Adipocyte (in vitro differentiated cells): ENCODE measurements around the gene RELB.
A peak's percentile ranks its signal among the peaks of the same experiment; 100 is the strongest.
"Not testable (repeated sequence)": the region's sequence is repeated elsewhere in the genome, so short reads cannot be mapped to it uniquely, and the experiment has no call there.

Experiments
- DNase-seq: peaks from one replicate; pipeline ENCODE4 v3.0.0-alpha.2; 2015; ENCODE audit warnings: low read depth
- H3K27me3 ChIP-seq: replicated peaks from 2 replicates; pipeline ENCODE4 v1.7.0; 2013; ENCODE audit warnings: mild to moderate bottlenecking, low read length, moderate library complexity; ENCODE audit not compliant: control insufficient read depth, insufficient read depth
- H3K36me3 ChIP-seq: 2 replicates; pipeline ENCODE4 v1.7.0; 2013; ENCODE audit warnings: low read length, mild to moderate bottlenecking, moderate library complexity; ENCODE audit not compliant: control insufficient read depth, insufficient read depth, severe bottlenecking
- H3K4me1 ChIP-seq: 2 replicates; pipeline ENCODE4 v1.7.0; 2013; ENCODE audit warnings: mild to moderate bottlenecking, low read length, moderate library complexity; ENCODE audit not compliant: control insufficient read depth, insufficient read depth
- H3K4me3 ChIP-seq: 2 replicates; pipeline ENCODE4 v1.7.0; 2013; ENCODE audit warnings: mild to moderate bottlenecking, low read length, moderate library complexity
- H3K9ac ChIP-seq: 2 replicates; pipeline ENCODE4 v1.7.0; 2013; ENCODE audit warnings: mild to moderate bottlenecking, low read length, moderate library complexity
- H3K9me3 ChIP-seq: 2 replicates; pipeline ENCODE4 v1.7.0; 2013; ENCODE audit warnings: mild to moderate bottlenecking, low read length, moderate library complexity; ENCODE audit not compliant: control insufficient read depth

Gene RELB

DNA sequence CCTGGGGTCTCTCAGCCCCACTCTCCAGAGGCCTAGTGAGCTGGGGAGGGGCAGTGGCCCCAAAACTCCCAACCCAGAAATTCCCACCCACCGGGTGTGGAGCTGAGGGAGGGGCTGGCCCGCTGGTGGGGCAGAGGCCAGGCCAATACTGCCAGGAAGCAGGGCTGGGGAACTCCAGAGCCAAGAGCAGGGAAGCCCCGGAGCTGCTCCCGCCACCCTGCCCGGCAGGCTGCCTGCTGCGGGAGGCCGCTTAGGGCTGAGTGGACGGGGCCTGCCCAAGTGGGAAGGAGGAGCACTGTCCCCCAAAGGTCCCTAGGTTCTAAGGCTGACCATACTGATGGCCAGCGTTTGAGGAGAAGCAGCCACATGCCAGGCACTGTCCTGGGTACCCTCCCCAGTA, 13.0 kb upstream of the RELB start:
- no peak overlapping the region for H3K9ac ChIP-seq
- H3K27me3 ChIP-seq: no peaks in the 10 kb centered on the region
- peaks cover 9% of the 10 kb centered on the region for H3K4me1 ChIP-seq
- peaks cover 83% of the 10 kb centered on the region for H3K36me3 ChIP-seq
- no peak for DNase-seq
- H3K4me3 ChIP-seq: no peak overlapping the region
- no peaks in the 10 kb centered on the region for H3K9me3 ChIP-seq

DNA sequence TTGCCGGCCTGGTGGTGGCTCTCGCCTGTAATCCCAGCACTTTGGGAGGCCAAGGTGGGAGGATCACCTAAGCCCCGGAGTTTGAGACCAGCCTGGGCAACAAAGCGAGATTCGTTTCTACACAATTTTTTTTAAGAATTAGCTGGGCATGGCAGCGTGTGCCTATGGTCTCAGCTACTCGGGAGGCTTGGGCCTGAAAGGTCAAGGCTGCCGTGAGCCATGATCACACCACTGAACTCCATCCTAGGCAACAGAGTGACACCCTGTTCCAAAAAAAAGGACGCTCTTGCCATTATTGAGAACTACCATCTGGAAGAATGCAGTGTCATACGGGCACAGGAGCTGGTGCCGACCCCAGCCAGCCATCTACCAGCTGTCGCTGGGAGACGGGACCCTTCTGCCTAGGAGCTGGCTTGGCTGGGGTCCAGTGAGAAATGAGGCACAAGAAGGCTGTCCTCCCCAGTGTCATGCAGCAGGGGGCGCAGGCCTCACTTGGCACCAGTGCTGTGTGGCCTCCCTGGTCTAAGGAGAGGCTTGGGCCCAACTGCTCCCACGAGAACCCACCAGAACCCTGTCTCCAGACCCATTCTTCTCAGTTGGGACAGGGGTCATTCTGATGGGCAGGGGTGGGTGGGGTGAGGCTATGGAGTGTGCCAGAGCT, 12.2 kb upstream of the RELB start:
- Histone ChIP-seq H3K27me3 (no peaks in the 10 kb centered on the region), H3K4me1 (peaks cover 9% of the 10 kb centered on the region), H3K4me3 (no peak overlapping the region), H3K9ac (no peak overlapping the region), H3K36me3 (peaks cover 82% of the 10 kb centered on the region), H3K9me3 (no peaks in the 10 kb centered on the region)
- peak; percentile 83 for DNase-seq

DNA sequence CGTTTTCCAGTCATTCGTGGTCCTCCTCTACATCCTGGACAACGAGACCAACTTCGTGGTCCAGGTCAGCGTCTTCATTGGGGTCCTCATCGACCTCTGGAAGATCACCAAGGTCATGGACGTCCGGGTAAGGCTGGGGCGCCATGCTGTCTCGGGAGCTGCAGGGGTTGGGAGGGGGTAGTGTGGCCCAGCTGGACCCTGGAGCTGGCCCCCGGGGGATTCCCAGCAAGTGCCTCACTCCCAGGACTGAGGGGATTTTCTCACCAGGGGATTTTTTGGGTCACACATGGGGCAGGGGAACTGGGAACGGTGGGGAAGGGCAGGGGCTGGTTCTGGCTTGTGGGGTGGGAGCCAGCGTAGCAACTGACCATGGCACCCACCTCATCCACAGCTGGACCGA, 10.8 kb upstream of the RELB start:
- Histone ChIP-seq H3K36me3 (peaks cover 67% of the 10 kb centered on the region), H3K4me1 (peaks cover 9% of the 10 kb centered on the region), H3K27me3 (no peaks in the 10 kb centered on the region), H3K9ac (no peak overlapping the region), H3K4me3 (no peak overlapping the region), H3K9me3 (no peaks in the 10 kb centered on the region)
- DNase-seq: no peak

DNA sequence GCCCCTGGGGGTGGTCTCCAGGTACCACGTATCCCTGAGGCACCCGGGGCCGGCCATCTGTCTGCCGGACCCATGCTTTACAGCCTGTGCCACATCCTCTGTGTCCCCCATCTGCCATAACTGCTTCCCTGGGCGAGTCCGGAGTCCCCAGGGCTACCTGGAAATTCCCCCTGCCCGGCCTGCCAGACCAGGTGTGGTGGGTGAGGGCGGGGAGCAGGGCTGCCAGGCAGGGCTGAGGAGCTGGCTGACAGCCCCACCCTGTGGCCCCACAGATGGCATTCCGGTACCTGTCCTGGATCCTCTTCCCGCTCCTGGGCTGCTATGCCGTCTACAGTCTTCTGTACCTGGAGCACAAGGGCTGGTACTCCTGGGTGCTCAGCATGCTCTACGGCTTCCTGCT, 10.3 kb upstream of the RELB start:
- Histone ChIP-seq H3K4me1 (peaks cover 9% of the 10 kb centered on the region), H3K4me3 (no peak overlapping the region), H3K9ac (no peak overlapping the region), H3K36me3 (peaks cover 62% of the 10 kb centered on the region), H3K9me3 (no peaks in the 10 kb centered on the region), H3K27me3 (no peaks in the 10 kb centered on the region)
- DNase-seq: no peak

DNA sequence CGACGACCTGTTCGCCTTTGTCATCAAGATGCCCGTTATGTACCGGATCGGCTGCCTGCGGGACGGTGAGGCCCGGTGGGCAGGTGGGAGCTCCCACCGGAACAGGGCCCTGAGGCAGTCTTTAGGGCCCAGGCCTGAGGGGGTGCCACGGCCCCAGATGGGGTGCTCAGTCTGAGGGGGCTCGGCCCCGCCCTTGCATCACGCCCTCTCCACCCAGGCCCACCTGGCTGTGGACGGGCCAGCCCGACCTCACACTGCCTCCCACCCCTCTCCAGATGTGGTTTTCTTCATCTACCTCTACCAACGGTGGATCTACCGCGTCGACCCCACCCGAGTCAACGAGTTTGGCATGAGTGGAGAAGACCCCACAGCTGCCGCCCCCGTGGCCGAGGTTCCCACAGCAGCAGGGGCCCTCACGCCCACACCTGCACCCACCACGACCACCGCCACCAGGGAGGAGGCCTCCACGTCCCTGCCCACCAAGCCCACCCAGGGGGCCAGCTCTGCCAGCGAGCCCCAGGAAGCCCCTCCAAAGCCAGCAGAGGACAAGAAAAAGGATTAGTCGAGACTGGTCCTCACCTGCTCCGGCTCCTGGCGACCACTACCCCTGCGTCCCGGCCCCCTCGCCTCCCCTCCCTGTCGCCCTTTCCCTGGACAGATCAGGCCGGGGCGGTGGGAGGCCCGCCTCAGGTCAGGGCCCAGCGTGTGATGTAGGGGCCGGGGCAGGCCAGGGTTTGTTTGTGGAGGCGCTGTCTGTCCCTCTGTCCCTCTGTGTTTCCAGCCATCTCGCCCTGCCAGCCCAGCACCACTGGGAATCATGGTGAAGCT, 8.7 kb upstream of the RELB start:
- Histone ChIP-seq H3K27me3 (no peaks in the 10 kb centered on the region), H3K9ac (no peak overlapping the region), H3K4me3 (no peak overlapping the region), H3K4me1 (peaks cover 4% of the 10 kb centered on the region), H3K36me3 (peaks cover 46% of the 10 kb centered on the region), H3K9me3 (no peaks in the 10 kb centered on the region)
- no peak for DNase-seq

DNA sequence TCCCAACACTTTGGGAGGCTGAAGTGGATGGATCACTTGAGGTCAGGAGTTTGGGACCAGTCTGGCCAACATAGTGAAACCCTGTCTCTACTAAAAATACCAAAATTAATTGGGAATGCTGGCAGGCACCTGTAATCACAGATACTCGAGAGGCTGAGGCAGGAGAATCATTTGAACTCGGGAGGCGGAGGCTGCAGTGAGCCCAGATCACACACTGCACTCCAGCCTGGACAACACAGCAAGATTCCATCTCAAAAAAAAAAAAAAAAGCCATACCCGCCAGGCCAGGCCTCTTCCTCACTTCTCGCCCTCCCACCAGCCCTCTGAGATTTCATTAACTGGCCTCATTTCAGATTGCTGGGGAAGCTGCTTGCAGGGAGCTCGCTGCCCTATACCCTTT, 7.7 kb upstream of the RELB start:
- peaks cover 2% of the 10 kb centered on the region for H3K4me1 ChIP-seq
- H3K4me3 ChIP-seq: no peak overlapping the region
- H3K36me3 ChIP-seq: peaks cover 38% of the 10 kb centered on the region
- H3K9me3 ChIP-seq: no peaks in the 10 kb centered on the region
- H3K9ac ChIP-seq: no peak overlapping the region
- no peaks in the 10 kb centered on the region for H3K27me3 ChIP-seq
- no peak for DNase-seq

DNA sequence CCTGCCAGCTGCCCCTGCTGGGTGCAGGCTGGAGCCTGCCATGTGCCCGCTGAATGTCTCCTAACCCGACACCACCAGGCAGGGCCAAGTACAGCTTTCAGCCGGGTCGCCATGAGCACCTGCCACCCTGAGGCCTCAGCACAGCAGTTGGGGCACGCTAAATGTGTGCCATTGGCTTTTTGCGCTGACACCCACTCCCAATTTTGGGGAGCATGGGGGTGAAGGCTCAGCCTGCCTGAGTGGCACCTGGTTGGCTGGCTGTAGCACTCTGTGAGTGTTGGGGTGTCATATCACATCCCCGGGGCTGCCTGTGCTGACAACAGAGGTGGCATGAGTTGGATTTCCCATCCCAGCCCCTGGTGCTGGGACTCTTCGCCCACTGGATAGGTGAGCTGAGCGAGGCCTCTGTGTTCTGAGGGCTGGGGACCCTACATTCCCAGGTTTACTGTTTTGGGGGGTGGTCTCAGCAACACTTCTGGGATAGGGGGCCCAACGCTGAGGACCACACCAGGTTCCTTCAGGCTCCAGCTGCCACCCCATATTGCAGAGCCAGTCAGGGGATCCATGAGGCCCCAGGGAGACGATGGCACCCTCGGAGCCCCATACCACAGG, 7.2 kb upstream of the RELB start:
- H3K27me3 ChIP-seq: no peaks in the 10 kb centered on the region
- H3K4me3 ChIP-seq: no peak overlapping the region
- peaks cover 34% of the 10 kb centered on the region for H3K36me3 ChIP-seq
- no peak for DNase-seq
- H3K9me3 ChIP-seq: no peaks in the 10 kb centered on the region
- no peak overlapping the region for H3K9ac ChIP-seq
- no peaks in the 10 kb centered on the region for H3K4me1 ChIP-seq

DNA sequence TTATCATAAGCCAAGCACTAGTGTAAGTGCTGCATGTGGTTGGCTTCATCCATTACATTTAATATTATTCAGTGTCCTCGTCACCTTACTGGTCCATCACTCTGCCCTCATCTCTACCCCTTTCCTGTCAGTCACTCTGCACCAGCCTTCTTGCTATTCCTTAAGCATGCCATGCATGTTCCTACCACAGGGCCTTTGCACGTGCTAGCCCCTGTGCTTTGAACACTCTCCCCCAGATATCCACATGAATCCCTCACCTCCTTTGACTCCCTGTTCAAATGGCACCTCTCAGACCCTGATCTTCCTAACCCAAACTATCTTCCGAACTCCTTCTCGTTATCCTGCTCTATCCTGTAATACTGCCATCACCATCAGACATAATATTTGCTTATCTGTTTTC, 3.2 kb upstream of the RELB start:
- no peak for DNase-seq

DNA sequence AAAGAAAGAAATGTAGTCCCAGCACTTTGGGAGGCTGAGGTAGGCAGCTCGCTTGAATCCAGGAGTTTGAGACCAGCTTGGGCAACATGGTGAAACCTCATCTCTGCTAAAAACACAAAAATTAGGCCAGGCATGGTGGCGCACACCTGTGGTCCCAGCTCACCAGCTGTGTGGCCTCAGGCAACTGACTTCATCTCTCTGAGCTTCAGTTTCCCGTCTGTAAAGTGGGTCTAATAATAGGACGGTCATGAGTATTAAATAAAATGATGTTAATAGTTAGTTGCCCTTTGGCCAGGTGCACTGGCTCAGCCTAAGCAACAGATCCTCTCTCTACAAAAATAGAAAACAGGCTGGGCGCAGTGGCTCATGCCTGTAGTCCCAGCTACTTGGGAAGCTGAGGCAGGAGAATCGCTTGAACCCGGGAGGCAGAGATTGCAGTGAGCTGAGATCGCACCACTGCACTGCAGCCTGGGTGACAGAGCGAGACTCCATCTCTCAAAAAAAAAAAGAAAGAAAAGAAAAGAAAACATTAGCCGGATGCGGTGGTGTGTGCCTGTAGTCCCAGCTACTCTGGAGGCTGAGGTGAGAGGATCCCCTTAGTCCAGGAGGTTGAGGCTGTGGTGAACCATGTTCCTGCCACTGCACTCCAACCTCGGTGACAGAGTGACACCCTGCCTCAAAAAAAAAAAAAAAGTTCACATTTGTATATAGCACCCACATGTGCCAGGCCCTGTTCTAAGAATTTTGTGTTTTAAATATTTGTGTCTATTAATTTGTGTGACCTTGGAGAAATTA, 1.9 kb upstream of the RELB start:
- H3K9ac ChIP-seq, H3K27me3 ChIP-seq, H3K9me3 ChIP-seq, DNase-seq, H3K36me3 ChIP-seq, H3K4me3 ChIP-seq, H3K4me1 ChIP-seq: not testable (repeated sequence)

More for the DNA sequence above, 3.2 kb upstream of the RELB start:
- H3K36me3 ChIP-seq: no peaks in the 10 kb centered on the region
- H3K27me3 ChIP-seq: no peaks in the 10 kb centered on the region
- H3K9me3 ChIP-seq: no peaks in the 10 kb centered on the region
- no peak overlapping the region for H3K4me3 ChIP-seq
- H3K4me1 ChIP-seq: peaks cover 3% of the 10 kb centered on the region
- no peak overlapping the region for H3K9ac ChIP-seq

DNA sequence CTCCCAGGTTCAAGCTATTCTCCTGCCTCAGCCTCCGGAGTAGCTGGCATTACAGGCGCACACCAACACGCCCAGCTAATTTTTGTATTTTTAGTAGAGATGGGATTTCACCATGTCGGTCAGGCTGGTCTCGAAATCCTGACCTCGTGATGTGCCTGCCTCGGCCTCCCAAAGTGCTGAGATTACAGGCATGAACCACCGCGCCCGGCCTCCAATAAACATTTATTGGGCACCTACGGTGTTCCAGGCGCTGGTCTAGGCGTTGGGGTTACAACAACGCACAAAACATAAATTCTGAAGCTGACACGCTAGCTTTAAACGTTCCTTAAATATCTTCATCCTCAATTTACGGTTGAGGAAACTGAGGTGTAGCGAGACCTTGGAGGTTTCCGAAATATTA, 599 bp upstream of the RELB start:
- not testable (repeated sequence) for H3K4me1 ChIP-seq, H3K27me3 ChIP-seq, H3K9me3 ChIP-seq, H3K36me3 ChIP-seq, DNase-seq
- Histone ChIP-seq H3K4me3 (peak overlapping the region; percentile 78), H3K9ac (peak overlapping the region; percentile 54)

DNA sequence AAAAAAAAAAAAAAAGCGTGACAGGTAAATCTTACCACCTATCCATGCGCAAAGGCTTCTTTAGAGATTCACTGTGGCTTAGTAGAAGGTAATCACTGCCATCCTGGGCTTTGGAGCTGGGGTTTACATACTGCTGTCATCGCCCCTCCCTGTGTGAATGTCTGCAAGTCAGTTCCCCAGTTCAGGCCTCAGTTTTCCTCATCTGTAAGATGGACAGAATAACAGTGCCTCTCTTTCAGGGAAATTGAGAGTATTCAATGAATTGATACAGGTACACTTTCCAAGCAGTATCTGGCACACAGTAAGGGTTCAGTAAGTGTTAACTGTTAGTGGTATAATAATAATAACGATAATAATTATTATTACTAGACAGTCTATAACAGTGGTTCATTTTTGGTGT, 2.2 kb downstream of the RELB start:
- no peaks in the 10 kb centered on the region for H3K27me3 ChIP-seq
- H3K9ac ChIP-seq: no peak overlapping the region
- H3K4me1 ChIP-seq: peaks cover 3% of the 10 kb centered on the region
- no peak for DNase-seq
- H3K4me3 ChIP-seq: no peak overlapping the region
- H3K36me3 ChIP-seq: no peaks in the 10 kb centered on the region
- H3K9me3 ChIP-seq: no peaks in the 10 kb centered on the region
